HuH-7.5 (cell line): ENCODE results near the gene MEIS1.
"Not testable (repeated sequence)": the region's sequence is repeated elsewhere in the genome, so short reads cannot be mapped to it uniquely, and the experiment has no call there.

Source experiments
- DNase-seq: peaks from one replicate; pipeline ENCODE4 v3.0.0; 2011; ENCODE audit warnings: low spot score

The MEIS1 gene

GRCh38 chr2:66434679-66435548 lies at the start of gene MEIS1:
Gene MEIS1 (plus strand): TSS chr2:66435125. CDS start chr2:66435857, 732 bp downstream.
- peak; percentile 89 for DNase-seq

GRCh38 chr2:66387016-66387753 lies 47.7 kb upstream of the MEIS1 start:
- DNase-seq = no peak

GRCh38 chr2:66389651-66390131 lies 45.2 kb upstream of the MEIS1 start:
- DNase-seq = no peak

GRCh38 chr2:66390152-66390551 lies 44.8 kb upstream of the MEIS1 start:
- DNase-seq = no peak

GRCh38 chr2:66390811-66391210 lies 44.1 kb upstream of the MEIS1 start:
- DNase-seq = no peak

GRCh38 chr2:66391240-66391639 lies 43.7 kb upstream of the MEIS1 start:
- DNase-seq = not testable (repeated sequence)

- DNase-seq = no peak
Observed at GRCh38 chr2:66405473-66405872, 29.5 kb upstream of the MEIS1 start.

- no peak for DNase-seq
Observed at GRCh38 chr2:66408905-66409304, 26.0 kb upstream of the MEIS1 start.

- no peak for DNase-seq
Observed at GRCh38 chr2:66412874-66413273, 22.1 kb upstream of the MEIS1 start.

- no peak for DNase-seq
Observed at GRCh38 chr2:66414896-66415295, 20.0 kb upstream of the MEIS1 start.

GRCh38 chr2:66418381-66418780 lies 16.5 kb upstream of the MEIS1 start:
- DNase-seq = no peak

GRCh38 chr2:66421612-66422011 lies 13.3 kb upstream of the MEIS1 start:
- no peak for DNase-seq

GRCh38 chr2:66423391-66424124 lies 11.4 kb upstream of the MEIS1 start:
- DNase-seq = no peak

- no peak for DNase-seq
Observed at GRCh38 chr2:66426244-66427111, 8.4 kb upstream of the MEIS1 start.

- DNase-seq = no peak
Observed at GRCh38 chr2:66427300-66427699, 7.6 kb upstream of the MEIS1 start.

- no peak for DNase-seq
Observed at GRCh38 chr2:66428986-66429612, 5.8 kb upstream of the MEIS1 start.

GRCh38 chr2:66429693-66430504 lies 5.0 kb upstream of the MEIS1 start:
- DNase-seq = no peak

- DNase-seq = no peak
Observed at GRCh38 chr2:66430505-66431273, 4.2 kb upstream of the MEIS1 start.

- DNase-seq = no peak
Observed at GRCh38 chr2:66431274-66431642, 3.7 kb upstream of the MEIS1 start.
